ENCODE measurements around the gene MAST1.

MAST1 gene

DNA sequence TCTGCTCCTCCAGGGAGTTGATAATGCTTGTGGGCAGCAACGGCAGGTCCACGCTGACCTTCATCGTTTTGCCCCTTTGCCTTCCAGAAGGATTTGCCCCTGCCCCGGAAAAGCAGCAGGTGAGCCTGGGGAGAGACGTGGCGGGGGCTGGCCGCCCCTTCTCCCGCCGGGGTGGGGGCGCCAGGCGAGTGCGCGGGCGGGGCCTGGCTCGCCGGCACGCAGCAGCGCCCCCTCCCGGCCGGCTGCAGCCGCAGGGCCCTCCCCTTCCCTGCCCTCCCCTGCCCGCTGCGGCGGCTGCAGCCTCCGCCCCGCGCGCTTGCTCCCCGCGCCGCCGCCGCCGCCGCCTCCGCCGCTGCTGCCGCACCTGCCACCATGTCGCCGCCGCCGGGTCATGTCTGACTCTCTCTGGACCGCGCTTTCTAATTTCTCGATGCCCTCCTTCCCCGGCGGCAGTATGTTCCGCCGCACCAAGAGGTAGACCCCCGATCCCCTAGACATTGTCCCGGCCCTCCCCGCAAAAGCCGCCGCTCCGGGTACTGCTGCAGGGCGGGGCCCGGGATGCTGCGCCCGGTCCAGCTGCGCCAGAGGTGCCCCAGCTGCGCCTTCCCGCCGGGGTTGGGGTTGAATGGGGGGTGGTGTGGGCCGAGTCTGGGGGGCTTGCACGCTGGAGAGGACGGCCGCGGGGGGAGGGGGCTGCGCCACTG is at the start of gene MAST1:
TSS of gene MAST1 (plus strand) at position 334 of the 704 bp plus-strand sequence. CDS start at position 392, 58 bp downstream.
- Histone ChIP-seq H3K79me2 (ENCODE audit: low read length) (no peaks in the 10 kb centered on the region), H4K20me1 (ENCODE audit: insufficient read depth, low read length) (no peaks in the 10 kb centered on the region), H3F3A (ENCODE audit: insufficient read depth, low read length) (no peaks in the 10 kb centered on the region), H3K9me2 (replicated peaks; ENCODE audit: insufficient read depth, low read length) (no peaks in the 10 kb centered on the region), H3K36me3 (replicated peaks; ENCODE audit: insufficient read depth, low read length) (no peaks in the 10 kb centered on the region), H3K4me3 (ENCODE audit: low read length) (peak within 1 kb of the TSS; percentile 45), H2AFZ (ENCODE audit: low read length) (no peak within 1 kb of the TSS), H3K27ac (ENCODE audit: low read length) (no peak within 1 kb of the TSS), H3K4me1 (ENCODE audit: low read length) (peaks cover under 1% of the 10 kb centered on the region; the same call in 1 of the 2 replicates), H3K9me3 (replicated peaks; ENCODE audit: insufficient read depth, low read length) (no peaks in the 10 kb centered on the region), H3K9ac (ENCODE audit: low read length) (no peak within 1 kb of the TSS), H3K4me2 (ENCODE audit: low read depth, low read length) (peak within 1 kb of the TSS; percentile 62), H3K27me3 (replicated peaks; ENCODE audit: insufficient read depth, low read length) (peaks cover 93% of the 10 kb centered on the region)
- TF ChIP-seq, protein P1, sequence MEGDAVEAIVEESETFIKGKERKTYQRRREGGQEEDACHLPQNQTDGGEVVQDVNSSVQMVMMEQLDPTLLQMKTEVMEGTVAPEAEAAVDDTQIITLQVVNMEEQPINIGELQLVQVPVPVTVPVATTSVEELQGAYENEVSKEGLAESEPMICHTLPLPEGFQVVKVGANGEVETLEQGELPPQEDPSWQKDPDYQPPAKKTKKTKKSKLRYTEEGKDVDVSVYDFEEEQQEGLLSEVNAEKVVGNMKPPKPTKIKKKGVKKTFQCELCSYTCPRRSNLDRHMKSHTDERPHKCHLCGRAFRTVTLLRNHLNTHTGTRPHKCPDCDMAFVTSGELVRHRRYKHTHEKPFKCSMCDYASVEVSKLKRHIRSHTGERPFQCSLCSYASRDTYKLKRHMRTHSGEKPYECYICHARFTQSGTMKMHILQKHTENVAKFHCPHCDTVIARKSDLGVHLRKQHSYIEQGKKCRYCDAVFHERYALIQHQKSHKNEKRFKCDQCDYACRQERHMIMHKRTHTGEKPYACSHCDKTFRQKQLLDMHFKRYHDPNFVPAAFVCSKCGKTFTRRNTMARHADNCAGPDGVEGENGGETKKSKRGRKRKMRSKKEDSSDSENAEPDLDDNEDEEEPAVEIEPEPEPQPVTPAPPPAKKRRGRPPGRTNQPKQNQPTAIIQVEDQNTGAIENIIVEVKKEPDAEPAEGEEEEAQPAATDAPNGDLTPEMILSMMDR (IDR thresholded peaks at IDR 0.05; ENCODE audit: low read length), result 0 out of 2 replicates have a peak, but pooled peaks have one; percentile 16
- no peak for TF ChIP-seq EZH2 (optimal IDR thresholded peaks at IDR 0.05; ENCODE audit: low read depth, low read length)
- peak; percentile 45 for DNase-seq

DNA sequence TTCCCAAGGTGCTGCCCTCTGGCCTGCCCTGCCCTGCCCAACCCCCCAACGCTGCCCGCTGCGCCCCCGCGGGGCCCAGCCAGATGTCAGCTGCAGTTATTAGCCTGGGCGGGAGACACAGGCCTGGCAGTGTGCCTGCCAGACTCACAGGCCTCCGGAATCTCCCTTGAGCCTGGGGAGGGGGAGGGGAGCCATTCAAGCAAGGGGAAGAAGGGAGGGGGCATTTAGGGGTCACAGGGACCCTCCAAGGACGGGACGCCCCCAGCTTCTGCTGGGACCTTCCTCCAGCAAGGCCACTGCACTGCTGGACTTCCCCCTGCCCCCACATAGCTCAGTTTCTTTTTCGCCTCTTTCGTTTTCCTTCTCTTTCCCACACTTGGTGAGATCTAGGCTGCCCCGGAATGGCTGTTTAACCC is 49.6 kb upstream of the MAST1 start:
- peak overlapping the region; percentile 67 for H3K4me3 ChIP-seq (ENCODE audit: low read length)
- H3K27me3 ChIP-seq (replicated peaks; ENCODE audit: insufficient read depth, low read length), result no peaks in the 10 kb centered on the region
- H3K9ac ChIP-seq (ENCODE audit: low read length), result peak overlapping the region; percentile 80
- H3K9me3 ChIP-seq (replicated peaks; ENCODE audit: insufficient read depth, low read length), result no peaks in the 10 kb centered on the region
- TF ChIP-seq EZH2phosphoT487 (IDR thresholded peaks at IDR 0.05; ENCODE audit: low read length), result no peak
- TF ChIP-seq, protein P1 (IDR thresholded peaks at IDR 0.05; ENCODE audit: low read length), result peak; percentile 14; the same call in 1 of the 2 replicates
- no peak for TF ChIP-seq EZH2 (optimal IDR thresholded peaks at IDR 0.05; ENCODE audit: low read depth, low read length)
- H4K20me1 ChIP-seq (ENCODE audit: insufficient read depth, low read length), result no peaks in the 10 kb centered on the region
- DNase-seq, result peak; percentile 59
- H3K4me2 ChIP-seq (ENCODE audit: low read depth, low read length), result peak overlapping the region; percentile 96
- H2AFZ ChIP-seq (ENCODE audit: low read length), result peak overlapping the region; percentile 47
- H3K9me2 ChIP-seq (replicated peaks; ENCODE audit: insufficient read depth, low read length), result no peaks in the 10 kb centered on the region
- H3K27ac ChIP-seq (ENCODE audit: low read length), result peak overlapping the region; percentile 90
- H3K79me2 ChIP-seq (ENCODE audit: low read length), result peaks cover 15% of the 10 kb centered on the region
- peaks cover 23% of the 10 kb centered on the region for H3K4me1 ChIP-seq (ENCODE audit: low read length)
- H3F3A ChIP-seq (ENCODE audit: insufficient read depth, low read length), result peaks cover 46% of the 10 kb centered on the region
- no peaks in the 10 kb centered on the region for H3K36me3 ChIP-seq (replicated peaks; ENCODE audit: insufficient read depth, low read length)

DNA sequence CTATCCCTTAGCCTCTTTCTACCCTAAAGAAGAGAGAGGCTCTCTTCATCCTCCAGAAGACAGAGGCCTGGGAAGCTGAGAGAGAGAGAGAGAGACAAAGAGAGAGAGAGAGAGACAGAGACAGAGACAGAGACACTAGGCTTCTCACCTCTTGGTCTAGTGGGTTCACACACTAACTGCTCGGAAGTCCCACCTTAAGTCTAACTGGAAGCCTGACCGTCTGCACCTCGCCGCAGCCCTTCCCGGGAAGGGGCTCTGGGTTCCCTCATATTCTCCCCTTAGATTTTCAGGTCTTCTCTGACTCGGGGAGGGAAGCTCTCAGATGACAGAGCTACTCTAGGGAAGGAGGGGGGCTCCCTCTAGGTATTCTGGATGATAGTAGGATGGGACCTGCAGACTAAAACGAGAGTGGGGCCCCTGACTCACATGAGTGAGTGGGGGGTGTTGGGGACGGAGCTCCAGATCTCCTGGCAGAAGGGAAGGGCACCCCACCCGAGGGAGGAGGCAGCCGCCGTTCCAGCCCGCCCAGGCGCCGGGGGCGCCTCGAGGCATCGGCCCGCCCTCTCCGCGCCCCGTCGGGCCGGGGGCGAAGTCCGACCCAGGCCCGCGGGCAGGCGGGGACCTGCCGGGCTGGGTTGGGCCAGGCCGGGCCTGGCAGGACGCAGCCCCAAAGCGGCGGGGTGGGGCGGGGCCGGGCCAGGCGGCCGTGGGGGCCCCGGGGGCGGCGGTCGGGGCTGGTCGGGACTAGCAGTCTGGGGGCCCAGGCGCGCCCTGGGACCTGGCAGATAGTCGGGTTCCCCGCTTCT is 49.0 kb upstream of the MAST1 start:
- Histone ChIP-seq H3K4me3 (ENCODE audit: low read length) (peak overlapping the region; percentile 93), H3K4me2 (ENCODE audit: low read depth, low read length) (peak overlapping the region; percentile 99), H3K9me3 (replicated peaks; ENCODE audit: insufficient read depth, low read length) (no peaks in the 10 kb centered on the region), H3K4me1 (ENCODE audit: low read length) (peaks cover 26% of the 10 kb centered on the region), H3K9ac (ENCODE audit: low read length) (peak overlapping the region; percentile 94), H2AFZ (ENCODE audit: low read length) (peak overlapping the region; percentile 47), H3K27me3 (replicated peaks; ENCODE audit: insufficient read depth, low read length) (no peaks in the 10 kb centered on the region), H3K9me2 (replicated peaks; ENCODE audit: insufficient read depth, low read length) (no peaks in the 10 kb centered on the region), H3K27ac (ENCODE audit: low read length) (peak overlapping the region; percentile 97), H3F3A (ENCODE audit: insufficient read depth, low read length) (peaks cover 48% of the 10 kb centered on the region), H3K79me2 (ENCODE audit: low read length) (peaks cover 15% of the 10 kb centered on the region), H3K36me3 (replicated peaks; ENCODE audit: insufficient read depth, low read length) (no peaks in the 10 kb centered on the region), H4K20me1 (ENCODE audit: insufficient read depth, low read length) (no peaks in the 10 kb centered on the region)
- DNase-seq, result peak; percentile 37
- TF ChIP-seq, protein P1 (IDR thresholded peaks at IDR 0.05; ENCODE audit: low read length), result no peak
- TF ChIP-seq EZH2 (optimal IDR thresholded peaks at IDR 0.05; ENCODE audit: low read depth, low read length), result no peak
- no peak for TF ChIP-seq EZH2phosphoT487 (IDR thresholded peaks at IDR 0.05; ENCODE audit: low read length)

All from MM.1S (cell line).